GM23338 (cell line): ENCODE measurements around the gene SPC24. TPM values are rescaled to one million over a fixed set of nuclear protein-coding genes. Genes with fewer than 3 reads are reported as not detected.
"Not testable (repeated sequence)": the region's sequence is repeated elsewhere in the genome, so short reads cannot be mapped to it uniquely, and the experiment has no call there.

Experiments used
- ATAC-seq: fragments of 200-7000 bp; cut with Tn5 transposase; 3 replicates; pipeline ENCODE4 v1.9.1; 2020
- DNase-seq: peaks from one replicate; pipeline ENCODE4 v3.0.0-alpha.2; 2015; ENCODE audit warnings: low spot score
- H2AFZ ChIP-seq: fragments of 200-600 bp; sonication (generic); 2 replicates; pipeline ENCODE4 v1.8.0; 2016; ENCODE audit warnings: antibody characterized with exemption, mild to moderate bottlenecking, moderate library complexity
- H3F3A ChIP-seq: fragments of 200-600 bp; sonication (generic); replicated peaks from 2 replicates; pipeline ENCODE4 v1.8.0; 2017; ENCODE audit warnings: antibody characterized with exemption, mixed run types, low read depth
- H3K27ac ChIP-seq: fragments of 200-600 bp; sonication (generic); 2 replicates; pipeline ENCODE4 v1.6.1; 2016; ENCODE audit warnings: low read depth
- H3K27me3 ChIP-seq: fragments of 200-600 bp; sonication (generic); 2 replicates; pipeline ENCODE4 v1.8.0; 2016; ENCODE audit warnings: mild to moderate bottlenecking, mixed run types, moderate library complexity; ENCODE audit not compliant: insufficient read depth
- H3K36me3 ChIP-seq: fragments of 200-600 bp; sonication (generic); 2 replicates; pipeline ENCODE4 v1.8.0; 2016; ENCODE audit warnings: mild to moderate bottlenecking; ENCODE audit not compliant: insufficient read depth
- H3K4me1 ChIP-seq: fragments of 200-600 bp; sonication (generic); 2 replicates; pipeline ENCODE4 v1.8.0; 2016; ENCODE audit warnings: mild to moderate bottlenecking, moderate library complexity; ENCODE audit not compliant: insufficient read depth
- H3K4me2 ChIP-seq: fragments of 200-600 bp; sonication (generic); 2 replicates; pipeline ENCODE4 v1.7.1; 2017; ENCODE audit warnings: mixed run types
- H3K4me3 ChIP-seq: fragments of 200-600 bp; sonication (generic); 2 replicates; pipeline ENCODE4 v1.6.1; 2016; ENCODE audit warnings: mixed run types
- H3K79me2 ChIP-seq: fragments of 200-600 bp; sonication (generic); replicated peaks from 2 replicates; pipeline ENCODE4 v1.8.0; 2017; ENCODE audit warnings: mild to moderate bottlenecking; ENCODE audit not compliant: insufficient read depth
- H3K9me2 ChIP-seq: fragments of 200-600 bp; sonication (generic); 2 replicates; pipeline ENCODE4 v1.8.0; 2017; ENCODE audit not compliant: insufficient read depth
- H4K20me1 ChIP-seq: fragments of 200-600 bp; sonication (generic); replicated peaks from 2 replicates; pipeline ENCODE4 v1.8.0; 2017; ENCODE audit warnings: mild to moderate bottlenecking; ENCODE audit not compliant: insufficient read depth
- H3K27ac Mint-ChIP-seq: 2 replicates; pipeline ENCODE4 v1.8.0; 2020; ENCODE audit warnings: inconsistent platforms, mild to moderate bottlenecking, moderate library complexity, mixed read lengths
- H3K27me3 Mint-ChIP-seq: 3 replicates; pipeline ENCODE4 v1.8.0; 2022; ENCODE audit warnings: low read depth, mild to moderate bottlenecking, moderate library complexity, mixed read lengths, inconsistent platforms; ENCODE audit not compliant: insufficient read depth, poor library complexity
- H3K36me3 Mint-ChIP-seq: 3 replicates; pipeline ENCODE4 v1.8.0; 2021; ENCODE audit warnings: low read depth, mild to moderate bottlenecking, inconsistent platforms, moderate library complexity, mixed read lengths
- H3K4me1 Mint-ChIP-seq: 3 replicates; pipeline ENCODE4 v1.8.0; 2020; ENCODE audit warnings: mild to moderate bottlenecking, inconsistent platforms, mixed read lengths
- H3K4me3 Mint-ChIP-seq: 3 replicates; pipeline ENCODE4 v1.8.0; 2021; ENCODE audit warnings: moderate library complexity, mild to moderate bottlenecking, inconsistent platforms, mixed read lengths
- H3K9me3 Mint-ChIP-seq: 3 replicates; pipeline ENCODE4 v1.8.0; 2020; ENCODE audit warnings: moderate library complexity, mild to moderate bottlenecking, inconsistent platforms, mixed read lengths
- CTCF ChIP-seq, 2 experiments: fragments of 200-600 bp in 1 of 2; sonication (generic) in 1 of 2; conservative IDR thresholded peaks; 2 replicates each; pipeline versions ENCODE4 v1.5.1 to v1.6.1; 2016 to 2017; ENCODE audit warnings: antibody characterized with exemption in 2 of 2, low read depth in 2 of 2, mild to moderate bottlenecking in 2 of 2, moderate library complexity in 1 of 2
- NANOG ChIP-seq: IDR thresholded peaks from 2 replicates; pipeline ENCODE4 v1.6.1; 2016; ENCODE audit warnings: antibody characterized with exemption, borderline replicate concordance
- POLR2AphosphoS5 ChIP-seq: IDR thresholded peaks from 2 replicates; pipeline ENCODE4 v1.6.1; 2016; ENCODE audit warnings: antibody characterized with exemption, low read depth
- ZNF114 ChIP-seq: fragments of 250-450 bp; sonication (Bioruptor Pico); IDR thresholded peaks from 2 replicates; pipeline ENCODE4 v1.5.0; 2020; ENCODE audit warnings: mild to moderate bottlenecking, moderate library complexity
- ZNF462 ChIP-seq: fragments of 250-450 bp; sonication (Bioruptor Pico); IDR thresholded peaks from 2 replicates; pipeline ENCODE4 v1.5.0; 2020; ENCODE audit warnings: mild to moderate bottlenecking, moderate library complexity
- polyA plus RNA-seq: library from polyadenylated mRNA; unstranded; fragments of >200 nt; fragmentation: Nextera tagmentation; extraction: Ambion mirVana; gene quantifications from 2 replicates; pipeline ENCODE4 v1.2.1, GENCODE V29; 2016
- total RNA-seq: library from RNA; depleted of rRNA; stranded (reverse); fragments of >200 nt; shearing (Covaris generic); gene quantifications from 2 replicates; pipeline ENCODE4 v1.2.3, GENCODE V29; 2014

The SPC24 gene
- total and polyA plus RNA-seq, 2 experiments from 2014 or later: 38.7 to 40.6 TPM

GRCh38 chr19:11180346-11180745 is 24.8 kb upstream of the SPC24 start:
- Mint-ChIP-seq H3K27me3 (peaks cover 3% of the 10 kb centered on the region), H3K4me1 (no peaks in the 10 kb centered on the region), H3K27ac (no peak overlapping the region), H3K36me3 (peaks cover 24% of the 10 kb centered on the region), H3K4me3 (no peak overlapping the region), H3K9me3 (no peaks in the 10 kb centered on the region)
- Histone ChIP-seq H3K27ac (peak overlapping the region; percentile 55; the same call in 1 of the 2 replicates), H3K4me3 (no peak overlapping the region), H3K27me3 (no peaks in the 10 kb centered on the region), H3K36me3 (peaks cover 5% of the 10 kb centered on the region; the same call in 1 of the 2 replicates), H3F3A (0 out of 2 replicates have a peak, but pooled peaks cover 3% of the 10 kb centered on the region), H2AFZ (no peak overlapping the region), H3K4me1 (no peaks in the 10 kb centered on the region; the same call in 1 of the 2 replicates), H4K20me1 (no peaks in the 10 kb centered on the region; the same call in none of the 2 replicates), H3K79me2 (no peaks in the 10 kb centered on the region), H3K9me2 (no peaks in the 10 kb centered on the region), H3K4me2 (no peak overlapping the region)
- ATAC-seq (no peak), DNase-seq (no peak)
- TF ChIP-seq NANOG (no peak), ZNF114 (CRISPR knock-in tag) (no peak), CTCF (conservative IDR thresholded peaks at IDR 0.05; ENCODE audit: low read depth in 2 of 2) (no peak)

- H3K4me3 ChIP-seq: no peak overlapping the region
- H4K20me1 ChIP-seq: no peaks in the 10 kb centered on the region; the same call in none of the 2 replicates
- H3K27ac Mint-ChIP-seq: no peak overlapping the region
- H3F3A ChIP-seq: 0 out of 2 replicates have a peak, but pooled peaks cover 3% of the 10 kb centered on the region
- no peak for DNase-seq
- no peak overlapping the region for H3K4me3 Mint-ChIP-seq
- no peak overlapping the region for H2AFZ ChIP-seq
- peaks cover 5% of the 10 kb centered on the region; the same call in 1 of the 2 replicates for H3K36me3 ChIP-seq
- H3K79me2 ChIP-seq: no peaks in the 10 kb centered on the region
- H3K36me3 Mint-ChIP-seq: peaks cover 24% of the 10 kb centered on the region
- H3K4me1 ChIP-seq: no peaks in the 10 kb centered on the region; the same call in 1 of the 2 replicates
- no peak overlapping the region for H3K4me2 ChIP-seq
- H3K9me3 Mint-ChIP-seq: no peaks in the 10 kb centered on the region
- peak; percentile 39; the same call in 1 of the 3 replicates for ATAC-seq
- H3K27me3 Mint-ChIP-seq: peaks cover 3% of the 10 kb centered on the region
- H3K9me2 ChIP-seq: no peaks in the 10 kb centered on the region
- no peak for TF ChIP-seq ZNF462 (CRISPR knock-in tag)
- TF ChIP-seq POLR2AphosphoS5: no peak
- H3K4me1 Mint-ChIP-seq: no peaks in the 10 kb centered on the region
- no peak overlapping the region; the same call in 1 of the 2 replicates for H3K27ac ChIP-seq
- H3K27me3 ChIP-seq: no peaks in the 10 kb centered on the region
Measured at GRCh38 chr19:11179716-11180297, 24.2 kb upstream of the SPC24 start.

- not testable (repeated sequence) for H3K79me2 ChIP-seq, H3K4me1 Mint-ChIP-seq, H3K27ac ChIP-seq, ATAC-seq, H3K4me2 ChIP-seq, H3K9me3 Mint-ChIP-seq, H3K4me3 Mint-ChIP-seq, H3K4me3 ChIP-seq, DNase-seq, H3F3A ChIP-seq, H3K4me1 ChIP-seq, H4K20me1 ChIP-seq, H3K27me3 Mint-ChIP-seq, H2AFZ ChIP-seq, H3K9me2 ChIP-seq, H3K36me3 ChIP-seq, H3K27ac Mint-ChIP-seq, H3K27me3 ChIP-seq
- peaks cover 28% of the 10 kb centered on the region for H3K36me3 Mint-ChIP-seq
Measured at GRCh38 chr19:11179145-11179465, 23.5 kb upstream of the SPC24 start.
